Iris pigment epithelial cell (primary cell): ENCODE results near the gene GSS.

Experiments used
- DNase-seq: peaks from one replicate; pipeline ENCODE4 v3.0.0-alpha.2; 2011; ENCODE audit warnings: low read depth

Gene GSS

GRCh38 chr20:34946661-34947060 is 8.9 kb downstream of the GSS start:
- peak; percentile 87 for DNase-seq

- DNase-seq: peak; percentile 40
Measured at GRCh38 chr20:34945315-34946077, 10.1 kb downstream of the GSS start.

- peak; percentile 39 for DNase-seq
Measured at GRCh38 chr20:34943808-34944567, 11.6 kb downstream of the GSS start.

- no peak for DNase-seq
Measured at GRCh38 chr20:34942301-34942700, 13.3 kb downstream of the GSS start.

GRCh38 chr20:34941226-34941625 is 14.4 kb downstream of the GSS start:
- peak; percentile 74 for DNase-seq

- peak; percentile 78 for DNase-seq
Measured at GRCh38 chr20:34940081-34940481, 15.5 kb downstream of the GSS start.

- no peak for DNase-seq
Measured at GRCh38 chr20:34938466-34939163, 17.0 kb downstream of the GSS start.

- no peak for DNase-seq
Measured at GRCh38 chr20:34931771-34932170, 23.8 kb downstream of the GSS start.

GRCh38 chr20:34928411-34928810 is 27.2 kb downstream of the GSS start:
- no peak for DNase-seq

GRCh38 chr20:34927736-34928135 is 27.9 kb downstream of the GSS start:
- no peak for DNase-seq

GRCh38 chr20:34926581-34926980 is 29.0 kb downstream of the GSS start:
- DNase-seq: no peak

GRCh38 chr20:34925981-34926380 is 29.6 kb downstream of the GSS start:
- DNase-seq: no peak

GRCh38 chr20:34925341-34925740 is 30.3 kb downstream of the GSS start:
- DNase-seq: no peak

GRCh38 chr20:34923414-34923813 is 32.2 kb downstream of the GSS start:
- DNase-seq: no peak

- peak; percentile 88 for DNase-seq
Measured at GRCh38 chr20:34922654-34923381, 32.8 kb downstream of the GSS start.

- DNase-seq: no peak
Measured at GRCh38 chr20:34921436-34921835, 34.2 kb downstream of the GSS start.

- no peak for DNase-seq
Measured at GRCh38 chr20:34920055-34920454, 35.6 kb downstream of the GSS start.

GRCh38 chr20:34916774-34917354 is 38.7 kb downstream of the GSS start:
- no peak for DNase-seq

GRCh38 chr20:34915749-34916455 is 39.7 kb downstream of the GSS start:
- DNase-seq: no peak

- no peak for DNase-seq
Measured at GRCh38 chr20:34915131-34915530, 40.5 kb downstream of the GSS start.
